Calu3 (cell line): Measurements from ENCODE around the gene WBP1L. TPM values are rescaled to one million over a fixed set of nuclear protein-coding genes. Genes with fewer than 3 reads are reported as not detected.

Source experiments
- BruUV-seq: library from RNA; stranded (reverse); fragments of 400-500 nt; replicated peaks from 2 replicates; lab custom pipeline; 2021; lab: Mats Ljungman, UMichigan
- CTCF ChIA-PET: fragments of 300-600 bp; sonication (Branson Sonifier 250); formaldehyde crosslinking; loops from one replicate; lab custom pipeline; 2022; ENCODE audit warnings: antibody characterized with exemption; lab: Charles Lee
- DNase-seq: peaks from one replicate; pipeline ENCODE4 v3.0.0; 2022
- H3K27ac Mint-ChIP-seq: one replicate; pipeline ENCODE4 v1.8.0; 2022; ENCODE audit warnings: mixed read lengths; ENCODE audit not compliant: unreplicated experiment
- H3K27me3 Mint-ChIP-seq: one replicate; pipeline ENCODE4 v1.8.0; 2022; ENCODE audit warnings: mixed read lengths; ENCODE audit not compliant: unreplicated experiment
- H3K36me3 Mint-ChIP-seq: one replicate; pipeline ENCODE4 v1.8.0; 2022; ENCODE audit warnings: mild to moderate bottlenecking, moderate library complexity, mixed read lengths; ENCODE audit not compliant: insufficient read depth, unreplicated experiment
- H3K4me1 Mint-ChIP-seq: one replicate; pipeline ENCODE4 v1.8.0; 2022; ENCODE audit warnings: mild to moderate bottlenecking, low read depth, mixed read lengths; ENCODE audit not compliant: unreplicated experiment
- H3K4me3 Mint-ChIP-seq: one replicate; pipeline ENCODE4 v1.8.0; 2022; ENCODE audit warnings: mild to moderate bottlenecking, low read depth, moderate library complexity, mixed read lengths; ENCODE audit not compliant: unreplicated experiment
- H3K9me3 Mint-ChIP-seq: one replicate; pipeline ENCODE4 v1.8.0; 2022; ENCODE audit warnings: low read depth, mixed read lengths; ENCODE audit not compliant: unreplicated experiment
- CTCF ChIP-seq: fragments of 200-600 bp; IDR thresholded peaks from one replicate; pipeline ENCODE4 v1.8.0; 2022; ENCODE audit warnings: antibody characterized with exemption; ENCODE audit not compliant: unreplicated experiment
- intact Hi-C: fragments of 100-400 bp; cut with micrococcal nuclease; formaldehyde crosslinking; loops from one replicate; pipeline ENCODE4 v1.10.0; 2022; ENCODE audit not compliant: unreplicated experiment
- total RNA-seq: library from RNA; stranded (reverse); gene quantifications from 2 replicates; pipeline ENCODE4 v1.2.3, GENCODE V29; 2022

Gene WBP1L
- total RNA-seq, 1 experiment from 2014 or later = 19.9 TPM

GRCh38 chr10:102731222-102731800 lies 12.4 kb upstream of the WBP1L start:
- peaks cover 4% of the 10 kb centered on the region for H3K36me3 Mint-ChIP-seq
- intact Hi-C loops = no loop called here
- CTCF ChIA-PET = no interaction called here

GRCh38 chr10:102732661-102733060 lies 11.1 kb upstream of the WBP1L start:
- Mint-ChIP-seq H3K4me1 (peaks cover 8% of the 10 kb centered on the region), H3K27ac (no peak overlapping the region), H3K36me3 (peaks cover 4% of the 10 kb centered on the region), H3K9me3 (no peaks in the 10 kb centered on the region), H3K4me3 (no peak overlapping the region), H3K27me3 (no peaks in the 10 kb centered on the region)
- intact Hi-C loops = no loop called here
- no peak for DNase-seq
- BruUV-seq = no TSS peak
- CTCF ChIA-PET = interaction anchor here (0.5 kb wide), 1 partner anchor 522 kb away, joined by 4 read pairs; no protein-coding TSS in a partner anchor
- TF ChIP-seq CTCF = no peak

More at GRCh38 chr10:102731222-102731800, 12.4 kb upstream of the WBP1L start:
- Mint-ChIP-seq H3K4me1 (peaks cover 8% of the 10 kb centered on the region), H3K27ac (no peak overlapping the region), H3K9me3 (no peaks in the 10 kb centered on the region), H3K27me3 (no peaks in the 10 kb centered on the region), H3K4me3 (no peak overlapping the region)
- no peak for DNase-seq
- no peak for TF ChIP-seq CTCF
- no TSS peak for BruUV-seq

GRCh38 chr10:102735065-102735562 lies 8.6 kb upstream of the WBP1L start:
- H3K27ac Mint-ChIP-seq = no peak overlapping the region
- no peaks in the 10 kb centered on the region for H3K27me3 Mint-ChIP-seq
- CTCF ChIA-PET = no interaction called here

GRCh38 chr10:102738692-102739121 lies 5.0 kb upstream of the WBP1L start:
- Mint-ChIP-seq H3K27ac (no peak overlapping the region), H3K9me3 (peaks cover 3% of the 10 kb centered on the region), H3K27me3 (no peaks in the 10 kb centered on the region), H3K4me1 (no peaks in the 10 kb centered on the region), H3K4me3 (no peak overlapping the region), H3K36me3 (peaks cover 11% of the 10 kb centered on the region)
- no peak for TF ChIP-seq CTCF
- intact Hi-C loops = no loop called here
- CTCF ChIA-PET = no interaction called here
- no TSS peak for BruUV-seq
- DNase-seq = no peak

More at GRCh38 chr10:102735065-102735562, 8.6 kb upstream of the WBP1L start:
- TF ChIP-seq CTCF = no peak
- H3K4me3 Mint-ChIP-seq = no peak overlapping the region
- no TSS peak for BruUV-seq
- H3K9me3 Mint-ChIP-seq = no peaks in the 10 kb centered on the region
- no peak for DNase-seq
- no peaks in the 10 kb centered on the region for H3K36me3 Mint-ChIP-seq
- no peaks in the 10 kb centered on the region for H3K4me1 Mint-ChIP-seq
- intact Hi-C loops = no loop called here
